GM21619 (cell line): ENCODE measurements around the gene NAALADL2.
"Not testable (repeated sequence)": the region's sequence is repeated elsewhere in the genome, so short reads cannot be mapped to it uniquely, and the experiment has no call there.

Experiments
- ATAC-seq: cut with Tn5 transposase; IDR thresholded peaks from one replicate; pipeline ENCODE4 v1.9.1; 2021; ENCODE audit not compliant: unreplicated experiment

NAALADL2 gene

GRCh38 chr3:175404621-175405020 is 545.5 kb downstream of the NAALADL2 start:
- ATAC-seq: no peak

- ATAC-seq: no peak
Observed at GRCh38 chr3:175410251-175410650, 551.1 kb downstream of the NAALADL2 start.

GRCh38 chr3:175411405-175411804 is 552.3 kb downstream of the NAALADL2 start:
- ATAC-seq: no peak

GRCh38 chr3:175411946-175412345 is 552.8 kb downstream of the NAALADL2 start:
- ATAC-seq: no peak

- no peak for ATAC-seq
Observed at GRCh38 chr3:175413926-175414325, 554.8 kb downstream of the NAALADL2 start.

- no peak for ATAC-seq
Observed at GRCh38 chr3:175416600-175416999, 557.5 kb downstream of the NAALADL2 start.

GRCh38 chr3:175417426-175417825 is 558.3 kb downstream of the NAALADL2 start:
- ATAC-seq: no peak

GRCh38 chr3:175421902-175422301 is 562.8 kb downstream of the NAALADL2 start:
- no peak for ATAC-seq

- no peak for ATAC-seq
Observed at GRCh38 chr3:175422744-175423143, 563.6 kb downstream of the NAALADL2 start.

- ATAC-seq: not testable (repeated sequence)
Observed at GRCh38 chr3:175423848-175424247, 564.7 kb downstream of the NAALADL2 start.

GRCh38 chr3:175426805-175427204 is 567.7 kb downstream of the NAALADL2 start:
- ATAC-seq: no peak

- ATAC-seq: no peak
Observed at GRCh38 chr3:175428466-175428865, 569.3 kb downstream of the NAALADL2 start.

GRCh38 chr3:175430983-175431773 is 572.0 kb downstream of the NAALADL2 start:
- no peak for ATAC-seq

GRCh38 chr3:175432376-175433025 is 573.4 kb downstream of the NAALADL2 start:
- no peak for ATAC-seq

- ATAC-seq: no peak
Observed at GRCh38 chr3:175433026-175433674, 574.0 kb downstream of the NAALADL2 start.

- no peak for ATAC-seq
Observed at GRCh38 chr3:175434561-175434960, 575.4 kb downstream of the NAALADL2 start.

GRCh38 chr3:175443682-175444081 is 584.5 kb downstream of the NAALADL2 start:
- ATAC-seq: no peak

GRCh38 chr3:175445741-175446140 is 586.6 kb downstream of the NAALADL2 start:
- no peak for ATAC-seq

GRCh38 chr3:175447521-175447920 is 588.4 kb downstream of the NAALADL2 start:
- ATAC-seq: no peak

GRCh38 chr3:175453361-175453760 is 594.2 kb downstream of the NAALADL2 start:
- no peak for ATAC-seq

GRCh38 chr3:175456466-175456865 is 597.3 kb downstream of the NAALADL2 start:
- no peak for ATAC-seq

GRCh38 chr3:175457301-175457700 is 598.2 kb downstream of the NAALADL2 start:
- no peak for ATAC-seq
